Measurements from ENCODE around the gene EPHB6. TPM values are rescaled to one million over a fixed set of nuclear protein-coding genes. Genes with fewer than 3 reads are reported as not detected.

EPHB6 gene
- total RNA-seq, 4 donors from 2014 or later = 3.3 to 10.5 (median 5.5) TPM

DNA sequence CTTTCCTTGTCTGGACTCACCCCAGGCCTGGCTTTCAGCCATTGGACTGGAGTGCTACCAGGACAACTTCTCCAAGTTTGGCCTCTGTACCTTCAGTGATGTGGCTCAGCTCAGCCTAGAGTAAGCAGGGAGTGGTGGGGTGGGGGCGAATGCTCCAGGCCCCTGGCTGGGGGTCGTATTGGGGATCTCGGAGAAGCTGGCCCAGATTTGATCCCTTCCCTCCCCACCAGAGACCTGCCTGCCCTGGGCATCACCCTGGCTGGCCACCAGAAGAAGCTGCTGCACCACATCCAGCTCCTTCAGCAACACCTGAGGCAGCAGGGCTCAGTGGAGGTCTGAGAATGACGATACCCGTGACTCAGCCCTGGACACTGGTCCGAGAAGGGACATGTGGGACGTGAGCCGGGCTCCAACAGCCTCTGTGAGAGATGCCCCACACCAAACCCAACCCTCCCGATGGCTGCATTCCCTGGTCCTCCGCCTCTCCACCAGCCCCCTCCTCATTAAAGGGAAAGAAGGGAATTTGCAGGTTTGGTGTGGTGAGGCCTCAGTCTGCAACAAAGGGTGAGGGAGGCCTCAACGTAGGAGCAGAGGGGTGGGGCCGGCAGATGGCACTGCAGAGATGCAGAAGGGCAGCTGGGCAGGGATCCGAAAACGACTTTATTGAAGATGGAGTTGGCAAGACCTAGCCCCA is 15.8 kb downstream of the EPHB6 start:
- DNase-seq (ENCODE audit: extremely low spot score) = no peak
- intact Hi-C loops (cut with DNase I) = no loop called here
- Histone ChIP-seq H3K27me3 (peaks cover 0 to 10% (median 0%) of the 10 kb centered on the region in 4 donors), H3K9me3 (no peaks in the 10 kb centered on the region), H3K4me3 (no peak overlapping the region), H3K36me3 (no peaks in the 10 kb centered on the region), H3K4me1 (no peaks in the 10 kb centered on the region), H3K27ac (replicated peaks in 1 of 4) (no peak overlapping the region)
- TF ChIP-seq, protein P1, sequence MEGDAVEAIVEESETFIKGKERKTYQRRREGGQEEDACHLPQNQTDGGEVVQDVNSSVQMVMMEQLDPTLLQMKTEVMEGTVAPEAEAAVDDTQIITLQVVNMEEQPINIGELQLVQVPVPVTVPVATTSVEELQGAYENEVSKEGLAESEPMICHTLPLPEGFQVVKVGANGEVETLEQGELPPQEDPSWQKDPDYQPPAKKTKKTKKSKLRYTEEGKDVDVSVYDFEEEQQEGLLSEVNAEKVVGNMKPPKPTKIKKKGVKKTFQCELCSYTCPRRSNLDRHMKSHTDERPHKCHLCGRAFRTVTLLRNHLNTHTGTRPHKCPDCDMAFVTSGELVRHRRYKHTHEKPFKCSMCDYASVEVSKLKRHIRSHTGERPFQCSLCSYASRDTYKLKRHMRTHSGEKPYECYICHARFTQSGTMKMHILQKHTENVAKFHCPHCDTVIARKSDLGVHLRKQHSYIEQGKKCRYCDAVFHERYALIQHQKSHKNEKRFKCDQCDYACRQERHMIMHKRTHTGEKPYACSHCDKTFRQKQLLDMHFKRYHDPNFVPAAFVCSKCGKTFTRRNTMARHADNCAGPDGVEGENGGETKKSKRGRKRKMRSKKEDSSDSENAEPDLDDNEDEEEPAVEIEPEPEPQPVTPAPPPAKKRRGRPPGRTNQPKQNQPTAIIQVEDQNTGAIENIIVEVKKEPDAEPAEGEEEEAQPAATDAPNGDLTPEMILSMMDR (IDR thresholded peaks at IDR 0.05) = no peak
- TF ChIP-seq POLR2A (IDR thresholded peaks at IDR 0.05; ENCODE audit: low read depth) = no peak
- TF ChIP-seq POLR2AphosphoS5 (IDR thresholded peaks at IDR 0.05) = no peak
- no peak for TF ChIP-seq EP300 (IDR thresholded peaks at IDR 0.05)
- 84% methylated on average over 8 of the region's 14 CpGs for WGBS

DNA sequence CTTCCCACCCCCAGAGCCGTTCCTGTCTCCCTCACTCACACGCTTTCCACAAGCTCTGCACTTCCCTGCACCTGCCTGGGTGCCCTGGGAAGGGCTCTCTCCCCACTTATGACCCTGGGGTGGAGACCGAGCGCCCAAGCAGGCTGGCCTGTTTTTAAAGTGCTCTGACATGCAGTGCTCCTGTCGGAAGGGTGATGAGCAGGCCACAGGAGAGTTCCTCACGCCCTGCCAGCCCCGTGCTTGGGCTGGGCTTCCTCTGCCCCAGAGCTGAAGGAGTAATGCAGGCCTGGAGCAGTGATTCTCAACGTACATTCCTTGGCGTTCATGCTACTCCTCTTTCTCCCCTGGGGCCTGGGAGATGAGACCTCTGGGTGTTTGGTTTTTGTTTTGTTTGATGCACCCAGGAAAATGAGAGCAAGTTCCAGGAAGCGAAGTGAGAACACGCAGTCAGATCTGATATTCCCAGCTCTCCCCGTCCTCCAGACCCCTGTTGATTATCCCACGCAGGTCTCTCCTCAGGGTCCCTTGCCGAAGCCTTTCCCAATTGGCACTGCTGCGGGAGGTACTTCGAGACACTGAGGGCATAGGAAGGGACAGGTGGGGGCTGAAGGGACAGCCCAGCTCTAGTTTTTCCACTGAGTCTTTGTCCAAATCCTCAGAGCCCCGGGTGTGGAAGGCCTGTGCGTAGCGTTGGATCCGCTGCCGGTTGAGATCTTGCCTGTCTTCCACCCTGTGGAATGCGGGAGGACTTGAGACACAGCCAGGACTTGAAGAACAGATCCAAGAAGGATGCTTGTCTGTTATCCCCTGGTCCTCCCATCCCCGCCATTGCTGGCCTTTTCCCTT is 16.6 kb downstream of the EPHB6 start:
- no peaks in the 10 kb centered on the region for H3K9me3 ChIP-seq
- H3K27me3 ChIP-seq = peaks cover 0 to 16% (median 0%) of the 10 kb centered on the region in 4 donors
- intact Hi-C loops (cut with DNase I) = no loop called here
- H3K4me1 ChIP-seq = no peaks in the 10 kb centered on the region
- TF ChIP-seq POLR2A (IDR thresholded peaks at IDR 0.05; ENCODE audit: low read depth) (no peak), EP300 (IDR thresholded peaks at IDR 0.05) (no peak), POLR2AphosphoS5 (IDR thresholded peaks at IDR 0.05) (no peak)
- TF ChIP-seq, protein P1 (IDR thresholded peaks at IDR 0.05) = no peak
- H3K36me3 ChIP-seq = no peaks in the 10 kb centered on the region
- DNase-seq (ENCODE audit: extremely low spot score) = no peak
- no peak overlapping the region for H3K4me3 ChIP-seq
- WGBS = 90% methylated on average over 19 of the region's 23 CpGs
- H3K27ac ChIP-seq (replicated peaks in 1 of 4) = no peak overlapping the region

DNA sequence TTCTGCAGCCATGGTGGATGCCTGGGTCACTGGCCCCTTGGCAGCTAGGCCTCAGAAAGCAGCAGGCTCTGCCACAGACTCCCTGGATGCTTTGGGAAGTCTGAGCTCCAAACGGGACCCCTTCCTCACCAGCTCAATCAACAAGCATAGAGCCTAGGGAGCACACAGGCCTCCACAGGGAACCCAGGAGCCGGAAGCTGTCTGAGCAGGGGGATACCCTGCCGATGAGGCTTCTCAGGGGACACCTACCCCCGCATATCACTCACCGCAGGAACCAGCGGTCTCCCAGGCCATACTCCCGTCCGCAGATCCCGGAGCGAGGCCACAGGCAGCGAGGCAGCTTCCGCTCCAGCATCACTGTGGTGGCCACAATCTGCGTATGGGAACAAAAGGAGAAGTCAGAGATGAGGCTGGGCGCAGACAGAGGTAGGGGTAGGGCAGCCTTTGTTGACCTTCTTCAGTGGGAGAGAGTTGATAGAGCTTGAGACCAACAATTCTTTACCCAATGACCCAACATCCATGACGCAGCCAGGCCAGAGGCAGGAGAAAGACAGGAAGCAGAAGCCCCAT is 17.3 kb downstream of the EPHB6 start:
- TF ChIP-seq EP300 (IDR thresholded peaks at IDR 0.05) = no peak
- TF ChIP-seq, protein P1 (IDR thresholded peaks at IDR 0.05) = no peak
- no peak for TF ChIP-seq POLR2AphosphoS5 (IDR thresholded peaks at IDR 0.05)
- TF ChIP-seq POLR2A (IDR thresholded peaks at IDR 0.05; ENCODE audit: low read depth) = no peak
- no peaks in the 10 kb centered on the region for H3K4me1 ChIP-seq
- peaks cover 0 to 16% (median 0%) of the 10 kb centered on the region in 4 donors for H3K27me3 ChIP-seq
- no peak overlapping the region for H3K4me3 ChIP-seq
- H3K27ac ChIP-seq (replicated peaks in 1 of 4) = no peak overlapping the region
- H3K9me3 ChIP-seq = no peaks in the 10 kb centered on the region
- intact Hi-C loops (cut with DNase I) = no loop called here
- WGBS = 90% methylated on average over 12 of the region's 15 CpGs
- H3K36me3 ChIP-seq = no peaks in the 10 kb centered on the region
- no peak for DNase-seq (ENCODE audit: extremely low spot score)

DNA sequence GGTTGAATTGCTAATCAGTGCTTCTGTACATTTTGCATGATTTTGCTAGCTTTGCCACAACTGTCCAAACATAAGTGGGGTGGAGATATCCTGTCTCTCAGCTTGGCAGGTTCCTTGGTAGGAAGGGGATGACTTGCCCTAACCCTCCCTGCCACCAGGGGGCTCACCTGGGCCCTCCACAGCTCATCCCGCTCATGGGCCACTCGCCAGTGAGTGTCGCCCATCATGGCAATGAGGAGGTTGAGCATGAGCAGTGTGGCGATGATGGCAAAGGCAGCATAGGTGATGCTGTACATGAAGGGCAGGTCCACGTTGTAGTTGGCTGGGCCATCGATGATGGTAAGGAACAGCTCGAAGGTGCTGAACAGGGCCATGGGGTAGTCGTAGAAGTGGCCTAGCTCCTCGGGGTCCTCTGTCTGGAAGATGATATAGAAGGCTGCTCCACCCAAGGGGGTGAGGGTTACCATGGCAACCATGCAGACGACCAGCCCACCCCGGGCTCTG is 18.5 kb downstream of the EPHB6 start:
- no peaks in the 10 kb centered on the region for H3K9me3 ChIP-seq
- DNase-seq (ENCODE audit: extremely low spot score) = no peak
- TF ChIP-seq, protein P1 (IDR thresholded peaks at IDR 0.05) = peak in 1 of 3 experiments; percentile 29
- TF ChIP-seq EP300 (IDR thresholded peaks at IDR 0.05) = no peak
- WGBS = 76% methylated on average over 9 of the region's 11 CpGs
- H3K27me3 ChIP-seq = peaks cover 0 to 22% (median 0%) of the 10 kb centered on the region in 4 donors
- no peaks in the 10 kb centered on the region for H3K4me1 ChIP-seq
- intact Hi-C loops (cut with DNase I) = no loop called here
- H3K27ac ChIP-seq (replicated peaks in 1 of 4) = no peak overlapping the region
- H3K4me3 ChIP-seq = no peak overlapping the region
- no peaks in the 10 kb centered on the region for H3K36me3 ChIP-seq
